Endodermal cell (in vitro differentiated cells): Measurements from ENCODE around the gene SPRED2. TPM values are rescaled to one million over a fixed set of nuclear protein-coding genes. Genes with fewer than 3 reads are reported as not detected.

ENCODE experiments used
- DNase-seq: peaks from one replicate; pipeline ENCODE4 v3.0.0-alpha.2; 2017
- H3K27ac ChIP-seq: 2 replicates; pipeline ENCODE4 v1.5.1; 2013; ENCODE audit warnings: mild to moderate bottlenecking, low read depth, low read length, moderate library complexity
- H3K27me3 ChIP-seq: 2 replicates; pipeline ENCODE4 v1.6.1; 2013; ENCODE audit warnings: mild to moderate bottlenecking, low read length, moderate library complexity; ENCODE audit not compliant: insufficient read depth, control insufficient read depth, poor library complexity, severe bottlenecking
- H3K36me3 ChIP-seq: 2 replicates; pipeline ENCODE4 v1.7.0; 2013; ENCODE audit warnings: mild to moderate bottlenecking, low read length, moderate library complexity; ENCODE audit not compliant: control insufficient read depth, insufficient read depth
- H3K4me1 ChIP-seq: one replicate; pipeline ENCODE4 v1.7.0; 2013; ENCODE audit warnings: low read length; ENCODE audit not compliant: control insufficient read depth, insufficient read depth
- H3K4me3 ChIP-seq: 2 replicates; pipeline ENCODE4 v1.5.1; 2013; ENCODE audit warnings: mild to moderate bottlenecking, low read length, moderate library complexity
- H3K9ac ChIP-seq: 2 replicates; pipeline ENCODE4 v1.6.1; 2013; ENCODE audit warnings: mild to moderate bottlenecking, low read length, moderate library complexity; ENCODE audit not compliant: poor library complexity, severe bottlenecking; ENCODE audit errors: extremely low read depth
- H3K9me3 ChIP-seq: 2 replicates; pipeline ENCODE4 v1.6.1; 2013; ENCODE audit warnings: mild to moderate bottlenecking, low read length, moderate library complexity; ENCODE audit not compliant: control insufficient read depth
- H3K27ac Mint-ChIP-seq: 2 replicates; pipeline ENCODE4 v1.8.0; 2020; ENCODE audit warnings: mixed read lengths
- H3K27me3 Mint-ChIP-seq: 2 replicates; pipeline ENCODE4 v1.8.0; 2021; ENCODE audit warnings: mild to moderate bottlenecking, mixed read lengths; ENCODE audit not compliant: insufficient read depth
- H3K36me3 Mint-ChIP-seq: 2 replicates; pipeline ENCODE4 v1.8.0; 2020; ENCODE audit warnings: low read depth, mixed read lengths
- H3K4me1 Mint-ChIP-seq: 2 replicates; pipeline ENCODE4 v1.8.0; 2020; ENCODE audit warnings: mixed read lengths
- H3K4me3 Mint-ChIP-seq: 2 replicates; pipeline ENCODE4 v1.8.0; 2020; ENCODE audit warnings: mild to moderate bottlenecking, moderate library complexity, mixed read lengths
- H3K9me3 Mint-ChIP-seq: 2 replicates; pipeline ENCODE4 v1.8.0; 2020; ENCODE audit warnings: mild to moderate bottlenecking, mixed read lengths
- WGBS, 2 experiments: methylation state at CpG; one replicate each; pipeline versions ENCODE4 v1.1.5 to v1.1.7; 2013; ENCODE audit warnings: missing lambda C conversion rate in 2 of 2, mixed read lengths in 1 of 2; ENCODE audit not compliant: insufficient coverage in 1 of 2, insufficient read length in 1 of 2; 5-methylcytosine and 5-hydroxymethylcytosine counted together
- total RNA-seq, 2 donors: library from RNA; stranded (reverse); fragmentation: NEBNext Ultra II Directional in 1 of 2; extraction: Animal tissue kit (Norgen Biotek cat#: 25700) in 1 of 2; gene quantifications; 2 replicates in 1 of 2; 3 replicates in 1 of 2; pipeline ENCODE4 v1.2.1, GENCODE V29; 2021
- TF ChIP-seq, protein P1 (sequence below): fragments of 200-600 bp; sonication (generic); conservative IDR thresholded peaks from 2 replicates; pipeline ENCODE4 v1.5.0; 2021; ENCODE audit warnings: antibody characterized with exemption, mild to moderate bottlenecking

Gene SPRED2
- total RNA-seq, 2 donors from 2014 or later = 60.3 to 70.1 TPM

DNA sequence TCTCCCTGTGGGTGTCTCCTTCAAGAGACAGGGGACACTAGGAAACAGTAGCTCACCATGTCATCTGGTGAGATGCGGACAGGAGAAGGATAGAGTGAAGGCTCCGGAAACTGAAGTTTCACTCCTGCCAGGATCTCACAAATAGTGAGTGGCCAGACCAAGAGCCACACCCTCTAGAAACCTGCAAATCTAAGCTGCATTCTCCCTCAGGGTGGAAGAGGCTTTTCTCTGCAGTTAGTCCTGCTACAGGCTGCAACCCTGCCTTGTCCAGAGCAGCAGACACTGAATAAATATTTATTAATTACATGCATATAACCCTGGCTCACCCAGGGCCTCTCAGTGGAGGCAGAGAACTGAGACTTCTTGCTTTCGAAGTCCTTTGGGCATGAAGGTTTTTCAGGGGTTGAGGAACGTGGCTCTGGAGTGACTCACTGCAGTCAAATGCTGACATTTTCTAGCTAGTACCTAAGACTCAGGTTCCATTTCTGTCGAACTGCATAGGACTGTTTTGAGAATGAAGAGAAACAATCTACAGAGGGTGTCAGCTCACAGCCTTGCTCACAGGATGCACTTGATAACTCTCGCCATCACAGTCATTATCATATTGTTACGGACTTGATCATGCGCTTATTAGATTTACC lies 117.5 kb downstream of the SPRED2 start:
- 96 to 98% methylated on average over 7 to 8 of the region's 8 CpGs for WGBS, 2 experiments
- H3K4me1 Mint-ChIP-seq = no peaks in the 10 kb centered on the region
- Histone ChIP-seq H3K4me1 (no peaks in the 10 kb centered on the region), H3K4me3 (no peak overlapping the region), H3K9ac (no peak overlapping the region), H3K9me3 (no peaks in the 10 kb centered on the region), H3K27me3 (no peaks in the 10 kb centered on the region), H3K27ac (no peak overlapping the region), H3K36me3 (peaks cover 92% of the 10 kb centered on the region)
- no peak overlapping the region for H3K27ac Mint-ChIP-seq
- H3K27me3 Mint-ChIP-seq = no peaks in the 10 kb centered on the region
- no peaks in the 10 kb centered on the region for H3K9me3 Mint-ChIP-seq
- TF ChIP-seq, protein P1, sequence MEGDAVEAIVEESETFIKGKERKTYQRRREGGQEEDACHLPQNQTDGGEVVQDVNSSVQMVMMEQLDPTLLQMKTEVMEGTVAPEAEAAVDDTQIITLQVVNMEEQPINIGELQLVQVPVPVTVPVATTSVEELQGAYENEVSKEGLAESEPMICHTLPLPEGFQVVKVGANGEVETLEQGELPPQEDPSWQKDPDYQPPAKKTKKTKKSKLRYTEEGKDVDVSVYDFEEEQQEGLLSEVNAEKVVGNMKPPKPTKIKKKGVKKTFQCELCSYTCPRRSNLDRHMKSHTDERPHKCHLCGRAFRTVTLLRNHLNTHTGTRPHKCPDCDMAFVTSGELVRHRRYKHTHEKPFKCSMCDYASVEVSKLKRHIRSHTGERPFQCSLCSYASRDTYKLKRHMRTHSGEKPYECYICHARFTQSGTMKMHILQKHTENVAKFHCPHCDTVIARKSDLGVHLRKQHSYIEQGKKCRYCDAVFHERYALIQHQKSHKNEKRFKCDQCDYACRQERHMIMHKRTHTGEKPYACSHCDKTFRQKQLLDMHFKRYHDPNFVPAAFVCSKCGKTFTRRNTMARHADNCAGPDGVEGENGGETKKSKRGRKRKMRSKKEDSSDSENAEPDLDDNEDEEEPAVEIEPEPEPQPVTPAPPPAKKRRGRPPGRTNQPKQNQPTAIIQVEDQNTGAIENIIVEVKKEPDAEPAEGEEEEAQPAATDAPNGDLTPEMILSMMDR = no peak
- H3K36me3 Mint-ChIP-seq = peaks cover 75% of the 10 kb centered on the region
- no peak overlapping the region for H3K4me3 Mint-ChIP-seq
- DNase-seq = no peak

DNA sequence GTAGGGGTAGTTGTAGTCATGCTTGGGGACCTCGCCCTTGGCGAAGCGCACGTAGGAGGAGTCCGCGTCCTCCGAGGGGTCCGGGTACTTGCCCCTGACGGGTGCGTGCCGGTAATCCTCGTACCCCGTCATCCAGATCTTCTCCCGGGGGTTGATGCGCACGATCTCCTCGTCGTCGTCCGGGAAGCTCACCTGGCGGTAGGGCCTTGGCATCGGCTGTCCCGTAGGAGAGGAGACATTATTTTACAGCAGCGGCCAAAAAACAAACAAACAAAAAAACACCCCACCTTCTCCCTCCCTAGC lies 118.5 kb downstream of the SPRED2 start:
- Mint-ChIP-seq H3K4me3 (no peak overlapping the region), H3K27me3 (no peaks in the 10 kb centered on the region), H3K9me3 (no peaks in the 10 kb centered on the region), H3K27ac (no peak overlapping the region), H3K4me1 (no peaks in the 10 kb centered on the region), H3K36me3 (peaks cover 72% of the 10 kb centered on the region)
- no peak for DNase-seq
- Histone ChIP-seq H3K36me3 (peaks cover 91% of the 10 kb centered on the region), H3K27me3 (no peaks in the 10 kb centered on the region), H3K9me3 (no peaks in the 10 kb centered on the region), H3K4me3 (no peak overlapping the region), H3K9ac (no peak overlapping the region), H3K4me1 (no peaks in the 10 kb centered on the region), H3K27ac (no peak overlapping the region)
- 95 to 98% methylated on average over 22 to 24 of the region's 24 CpGs for WGBS, 2 experiments
- TF ChIP-seq, protein P1 = no peak

DNA sequence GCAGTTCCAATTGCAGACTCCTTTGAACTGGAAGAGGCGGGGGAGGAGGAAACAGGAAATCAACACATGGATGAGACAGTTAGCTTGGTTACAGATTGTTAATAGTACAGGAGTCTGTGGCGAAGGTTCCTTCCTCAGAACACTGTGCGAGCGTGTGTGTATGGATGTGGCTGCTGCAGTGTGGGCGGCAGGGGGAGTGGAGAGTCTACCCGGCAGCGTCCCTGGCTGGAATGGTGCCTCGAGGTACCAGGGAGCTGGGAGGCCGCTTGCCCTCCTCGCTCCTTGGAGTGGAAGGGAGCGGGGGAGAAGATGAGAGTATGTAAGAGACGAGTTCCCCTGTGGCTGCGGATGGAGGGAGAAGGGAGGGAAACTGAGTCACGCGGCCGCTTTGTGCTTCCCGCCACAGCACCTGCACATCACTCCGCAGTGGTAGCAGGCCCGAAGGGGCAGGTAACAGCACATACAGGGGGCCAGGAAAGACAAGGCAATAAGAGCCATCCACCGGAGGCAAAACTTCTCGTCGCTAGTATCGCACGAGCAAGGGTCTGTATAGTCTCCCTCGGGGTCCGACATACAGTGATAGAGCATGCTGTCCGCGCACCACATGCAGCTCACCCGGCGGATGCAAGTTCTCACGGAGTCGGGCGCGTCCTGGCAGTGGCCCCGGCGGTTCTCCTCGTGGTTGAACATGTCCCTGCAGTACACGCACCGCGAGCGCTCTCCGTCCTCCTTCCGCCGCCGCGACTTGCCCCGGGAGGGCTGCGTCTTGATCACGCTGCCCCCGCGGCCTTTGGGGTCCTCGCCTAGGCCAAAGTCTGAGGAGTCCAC lies 119.1 kb downstream of the SPRED2 start:
- H3K4me3 ChIP-seq = no peak overlapping the region
- H3K36me3 ChIP-seq = peaks cover 94% of the 10 kb centered on the region
- Mint-ChIP-seq H3K36me3 (peaks cover 73% of the 10 kb centered on the region), H3K27ac (no peak overlapping the region), H3K9me3 (no peaks in the 10 kb centered on the region), H3K27me3 (no peaks in the 10 kb centered on the region), H3K4me3 (no peak overlapping the region), H3K4me1 (no peaks in the 10 kb centered on the region)
- no peaks in the 10 kb centered on the region for H3K4me1 ChIP-seq
- H3K9me3 ChIP-seq = no peaks in the 10 kb centered on the region
- H3K27ac ChIP-seq = no peak overlapping the region
- 95 to 98% methylated on average over 46 to 52 of the region's 52 CpGs for WGBS, 2 experiments
- DNase-seq = no peak
- TF ChIP-seq, protein P1 = no peak
- no peak overlapping the region for H3K9ac ChIP-seq
- H3K27me3 ChIP-seq = no peaks in the 10 kb centered on the region
